GM21360 (cell line): ENCODE measurements around the gene CPXM1.
"Not testable (repeated sequence)": the region's sequence is repeated elsewhere in the genome, so short reads cannot be mapped to it uniquely, and the experiment has no call there.

Experiments
- ATAC-seq: cut with Tn5 transposase; IDR thresholded peaks from one replicate; pipeline ENCODE4 v1.9.1; 2021; ENCODE audit warnings: mild to moderate bottlenecking, moderate library complexity; ENCODE audit not compliant: unreplicated experiment

CPXM1 gene

GRCh38 chr20:2822073-2822472, 21.6 kb upstream of the CPXM1 start:
- no peak for ATAC-seq

DNA sequence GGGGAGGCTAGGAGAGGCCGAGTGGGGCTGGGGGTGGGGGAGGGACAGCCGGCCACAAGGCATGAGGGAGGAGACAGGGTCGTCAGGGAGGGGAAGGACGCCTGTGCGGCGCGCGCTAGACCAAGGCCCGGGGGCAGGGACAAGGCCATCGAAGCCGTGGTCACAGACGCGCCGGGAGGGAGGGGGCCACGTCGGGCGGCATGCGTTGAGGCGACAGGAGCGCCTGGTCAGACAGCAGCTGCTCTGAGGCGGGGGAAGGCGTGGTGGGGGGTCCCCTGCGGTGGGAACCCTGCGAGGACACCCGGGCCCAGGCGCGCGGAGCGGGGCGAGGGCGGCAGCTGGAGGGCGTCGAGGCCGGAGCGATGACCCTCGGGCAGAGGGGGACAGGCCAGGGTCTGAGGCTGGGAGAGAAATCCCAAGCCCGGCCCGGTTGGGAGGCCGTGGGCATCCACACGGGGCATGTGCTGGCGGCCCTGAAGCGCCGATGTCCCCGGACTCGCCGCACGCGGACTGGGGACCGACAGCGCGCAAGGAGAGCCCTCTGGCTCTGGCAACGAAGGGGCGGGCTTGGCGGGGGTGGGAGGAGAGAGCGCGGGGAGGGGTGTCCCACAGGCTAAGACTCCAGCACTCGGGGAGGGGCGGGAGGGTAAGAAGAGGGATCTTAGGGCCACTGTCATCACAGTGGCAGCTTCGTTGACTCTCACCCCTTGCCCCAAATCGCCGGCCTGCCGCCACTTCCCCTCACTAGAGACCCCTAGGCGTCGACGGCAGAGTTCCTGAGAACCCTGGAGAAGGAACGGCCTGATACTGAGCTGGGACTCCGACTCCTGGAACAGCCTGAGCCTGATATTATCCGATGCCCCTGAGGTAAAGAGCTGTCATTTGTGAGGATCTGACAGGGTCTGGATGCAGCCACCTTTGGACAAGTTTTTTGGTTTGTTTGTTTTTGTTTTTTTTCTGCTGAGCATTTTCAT, 20.8 kb upstream of the CPXM1 start:
- ATAC-seq, result no peak

DNA sequence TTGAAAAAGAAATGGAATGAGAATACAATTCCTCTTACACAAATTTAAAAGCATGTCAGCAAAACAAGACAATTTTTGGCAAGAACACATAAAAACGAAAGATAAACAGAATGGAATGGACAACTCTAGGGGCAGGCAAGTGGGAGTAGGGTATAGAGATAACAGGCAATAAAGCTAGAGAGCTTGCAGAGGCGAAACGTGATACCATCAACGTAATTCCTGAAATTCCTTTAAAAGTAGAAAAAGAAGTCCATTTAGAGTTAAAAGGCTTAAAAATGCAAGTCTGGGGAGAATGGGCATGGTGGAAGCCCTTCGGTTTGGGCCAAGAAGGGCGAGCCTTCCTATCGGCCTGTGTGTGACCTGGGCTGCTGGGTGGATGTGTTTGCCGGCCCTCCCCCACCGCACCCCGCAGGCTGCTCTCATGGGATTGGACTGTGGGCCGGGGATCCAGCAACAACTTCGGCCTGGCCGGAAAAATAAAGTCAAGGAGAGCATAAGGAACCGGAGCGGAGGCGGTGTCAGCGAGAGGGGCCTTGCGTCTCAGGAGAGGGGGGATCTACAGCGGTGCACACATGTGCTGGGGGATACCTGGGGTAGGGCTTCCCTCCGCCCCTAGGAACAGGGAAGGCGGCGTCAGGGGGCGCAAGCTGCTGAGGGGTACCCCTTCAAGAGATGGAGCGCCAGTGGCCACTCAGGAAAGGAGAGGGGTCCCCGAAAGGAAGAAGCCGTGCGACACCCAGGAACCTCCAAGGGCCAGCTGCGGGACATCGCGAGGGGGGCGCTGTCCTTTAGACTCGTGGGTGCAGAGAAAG, 19.9 kb upstream of the CPXM1 start:
- no peak for ATAC-seq

DNA sequence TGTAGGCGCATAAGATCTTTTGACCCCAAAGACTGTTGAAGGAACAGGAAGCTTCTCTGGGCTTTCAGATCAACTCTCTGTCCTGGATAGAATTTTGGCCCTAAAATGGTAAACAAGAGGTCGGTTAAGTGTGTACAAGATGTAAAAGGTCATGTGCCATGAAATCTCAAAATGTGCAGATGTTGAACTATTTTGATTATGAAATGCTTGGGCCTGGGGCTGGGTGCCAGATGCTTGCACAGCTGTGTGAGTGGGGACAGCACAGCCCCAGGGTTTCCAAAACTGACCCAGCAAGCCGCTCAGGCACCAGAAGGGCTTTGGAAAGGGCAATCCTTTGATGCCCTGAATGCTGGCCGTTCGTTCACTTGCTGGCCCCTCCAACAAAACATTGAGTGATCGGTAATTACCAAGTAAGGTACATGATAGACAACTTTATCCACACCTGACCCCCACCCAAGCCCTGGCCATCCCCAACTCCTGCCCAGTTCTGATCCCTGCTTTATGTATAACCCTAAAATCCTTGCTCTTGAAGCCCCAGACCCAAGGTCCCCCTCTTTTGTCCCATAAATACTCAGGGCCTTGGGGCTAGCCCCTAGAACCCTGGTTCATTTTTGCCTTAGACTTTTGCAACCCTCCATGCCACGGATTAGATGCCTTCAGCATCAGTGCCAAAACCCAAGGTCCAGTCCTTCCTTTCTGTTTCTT, 17.6 kb upstream of the CPXM1 start:
- ATAC-seq, result no peak

- ATAC-seq, result no peak
Measured at GRCh38 chr20:2817341-2817726, 16.9 kb upstream of the CPXM1 start.

DNA sequence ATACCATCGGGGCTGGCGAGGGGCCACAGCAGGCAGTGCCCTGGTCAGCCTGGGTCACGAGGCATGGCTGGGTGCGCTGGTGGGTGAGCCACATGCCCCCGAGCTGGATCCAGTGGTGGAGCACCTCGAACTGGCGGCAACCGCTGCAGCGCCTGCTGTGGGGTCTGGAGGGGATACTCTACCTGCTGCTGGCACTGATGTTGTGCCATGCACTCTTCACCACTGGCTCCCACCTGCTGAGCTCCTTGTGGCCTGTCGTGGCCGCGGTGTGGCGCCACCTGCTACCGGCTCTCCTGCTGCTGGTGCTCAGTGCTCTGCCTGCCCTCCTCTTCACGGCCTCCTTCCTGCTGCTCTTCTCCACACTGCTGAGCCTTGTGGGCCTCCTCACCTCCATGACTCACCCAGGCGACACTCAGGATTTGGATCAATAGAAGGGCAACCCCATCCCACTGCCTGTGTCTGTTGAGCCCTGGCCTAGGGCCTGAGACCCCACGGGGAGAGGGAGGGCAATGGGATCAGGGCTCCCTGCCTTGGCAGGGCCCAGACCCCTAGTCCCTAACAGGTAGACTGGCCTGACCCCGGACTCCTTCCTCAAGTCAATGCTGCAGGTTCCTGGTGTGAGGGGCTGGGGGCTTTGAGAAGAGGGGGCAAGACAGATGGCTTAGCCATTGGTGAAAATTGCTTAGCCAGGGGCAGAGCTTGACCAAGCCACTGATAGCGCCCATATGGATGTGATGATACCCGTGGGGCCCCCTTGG, 16.3 kb upstream of the CPXM1 start:
- no peak for ATAC-seq

DNA sequence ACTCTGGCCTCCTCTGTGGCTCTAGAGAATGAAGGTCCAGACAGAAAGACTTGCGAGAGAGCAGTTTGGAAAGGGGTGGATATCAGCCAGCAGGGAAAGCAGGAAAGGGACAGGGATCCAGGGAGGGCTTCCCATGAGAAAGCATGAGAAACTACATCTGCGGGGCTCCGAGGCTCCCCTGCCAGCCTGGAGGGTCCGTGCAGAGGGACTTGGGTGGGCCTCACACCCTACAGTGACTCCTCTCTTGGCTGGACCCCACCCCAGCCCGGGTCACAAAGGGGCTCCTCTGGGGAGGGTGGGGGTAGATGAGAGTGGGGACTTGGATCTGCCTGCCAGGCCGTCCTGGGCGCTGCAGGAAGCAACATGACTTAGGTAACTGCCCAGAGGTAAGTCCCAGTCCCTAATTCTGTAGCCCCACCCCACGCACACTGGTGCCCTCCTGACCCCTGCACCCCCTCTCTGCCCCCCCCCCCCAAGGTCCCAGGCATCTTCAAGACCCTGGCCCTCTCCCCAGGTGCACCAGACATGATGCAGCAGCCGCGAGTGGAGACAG, 15.7 kb upstream of the CPXM1 start, which contains the start of gene TMEM239:
Gene TMEM239 (plus strand): TSS at position 335 of the 553 bp plus-strand sequence. CDS start 191 bp downstream, at position 526.
- ATAC-seq, result no peak

- no peak for ATAC-seq
Measured at GRCh38 chr20:2815242-2815900, 14.9 kb upstream of the CPXM1 start.

DNA sequence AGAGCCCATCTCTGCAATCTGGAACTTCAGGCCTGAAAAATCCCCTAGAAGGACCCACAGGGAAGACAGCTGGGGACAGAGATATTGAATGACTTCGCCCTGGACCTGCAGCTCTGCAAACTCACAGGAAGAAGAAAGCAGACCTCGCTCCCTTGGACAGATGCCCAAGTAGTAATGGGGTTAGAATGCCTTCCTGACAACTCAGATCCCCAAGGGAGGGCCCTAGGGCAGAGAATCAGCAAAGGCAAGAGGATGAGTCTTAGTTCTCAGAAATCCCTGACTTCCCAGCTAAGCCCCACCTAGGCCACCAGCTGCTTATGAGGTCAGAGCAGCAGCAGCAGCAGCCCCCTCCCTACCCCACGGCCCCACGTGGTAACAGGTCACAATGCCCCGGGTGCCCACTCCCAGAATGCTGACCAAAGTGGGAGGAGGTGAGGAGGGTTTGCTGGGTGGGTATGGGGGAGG, 14.2 kb upstream of the CPXM1 start, which contains the start of gene C20orf141:
Gene C20orf141 (plus strand): TSS at position 401 of the 465 bp plus-strand sequence. CDS start 198 bp downstream, outside the sequence.
- no peak for ATAC-seq

DNA sequence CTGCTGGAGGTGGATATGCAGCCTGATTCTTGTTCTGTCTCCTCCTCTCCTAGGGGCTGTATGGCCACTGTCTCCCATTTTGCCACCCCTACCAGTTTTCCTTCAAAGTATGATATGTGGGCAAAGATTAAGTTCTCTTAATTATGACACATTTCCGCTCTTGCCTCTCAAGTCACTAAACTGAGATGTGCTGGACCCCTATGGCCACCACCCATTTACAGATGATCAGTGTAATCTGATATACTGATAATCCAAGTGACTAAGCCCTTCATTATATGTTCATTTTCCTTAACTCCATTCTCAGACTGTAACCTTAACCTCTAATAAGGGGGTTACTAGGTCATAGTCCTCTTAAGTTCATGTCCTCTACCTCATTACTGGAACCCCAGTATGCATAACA, 13.6 kb upstream of the CPXM1 start:
- no peak for ATAC-seq

DNA sequence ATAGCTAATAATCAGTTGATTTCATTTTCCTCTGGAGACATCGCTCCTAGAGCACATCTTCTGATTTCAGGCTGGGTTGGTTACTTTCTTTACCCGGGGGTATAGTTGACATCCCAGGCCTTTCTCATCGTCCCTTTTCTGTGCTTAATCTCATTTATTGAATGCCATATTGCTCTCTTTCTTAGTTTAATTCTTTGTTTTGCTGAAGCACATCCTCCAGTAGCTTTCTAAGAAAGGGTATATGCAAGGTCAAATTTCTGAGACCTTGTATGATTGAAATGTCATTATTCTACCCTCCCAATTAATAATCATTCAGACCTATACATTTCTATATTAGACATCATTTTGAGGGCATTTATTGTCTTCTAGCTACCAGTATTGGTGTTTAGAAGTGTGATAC, 11.8 kb upstream of the CPXM1 start:
- no peak for ATAC-seq

- no peak for ATAC-seq
Measured at GRCh38 chr20:2809690-2810089, 9.3 kb upstream of the CPXM1 start.

GRCh38 chr20:2807929-2808328, 7.5 kb upstream of the CPXM1 start:
- not testable (repeated sequence) for ATAC-seq

DNA sequence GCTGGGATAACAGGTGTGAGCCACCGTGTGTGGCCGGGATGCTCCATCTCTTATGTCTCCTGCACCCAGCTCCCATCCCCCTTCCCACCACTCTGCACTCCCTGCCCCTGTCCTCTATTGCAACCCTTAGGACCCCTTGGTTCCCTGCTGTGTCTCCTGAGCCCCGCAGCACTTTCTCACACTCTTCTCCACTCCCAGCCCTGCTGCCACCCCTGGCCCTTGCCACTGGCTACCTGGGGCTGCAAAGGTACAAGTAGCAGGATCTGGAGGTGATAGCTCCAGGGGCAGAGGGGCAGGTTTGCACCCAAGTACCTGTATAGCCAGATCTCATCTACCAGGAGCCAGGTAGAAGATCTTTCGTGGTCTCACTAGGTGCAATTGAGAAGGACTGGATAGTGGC, 6.6 kb upstream of the CPXM1 start:
- no peak for ATAC-seq

- ATAC-seq, result no peak
Measured at GRCh38 chr20:2806351-2806701, 5.9 kb upstream of the CPXM1 start.

GRCh38 chr20:2805689-2806350, 5.4 kb upstream of the CPXM1 start:
- no peak for ATAC-seq

GRCh38 chr20:2804852-2805688, 4.6 kb upstream of the CPXM1 start:
- ATAC-seq, result no peak
